Kidney epithelial cell (primary cell): ENCODE results near the gene CRISPLD2. TPM values are rescaled to one million over a fixed set of nuclear protein-coding genes. Genes with fewer than 3 reads are reported as not detected.

ENCODE experiments used
- DNase-seq: peaks from one replicate; pipeline ENCODE4 v3.0.0-alpha.2; 2010; ENCODE audit warnings: low read depth
- H3K27me3 ChIP-seq: 2 replicates; pipeline ENCODE4 v1.6.0; 2011; ENCODE audit warnings: low read length; ENCODE audit not compliant: control insufficient read depth, insufficient read depth
- H3K36me3 ChIP-seq: 2 replicates; pipeline ENCODE4 v1.5.1; 2011; ENCODE audit warnings: low read length; ENCODE audit not compliant: control insufficient read depth, insufficient read depth
- H3K4me3 ChIP-seq: 2 replicates; pipeline ENCODE4 v1.5.1; 2011; ENCODE audit warnings: low read depth, mild to moderate bottlenecking, control low read depth, low read length
- CTCF ChIP-seq: IDR thresholded peaks from 2 replicates; pipeline ENCODE4 v1.5.1; 2011; ENCODE audit warnings: mild to moderate bottlenecking, moderate library complexity, low read length, control low read depth, inconsistent platforms; ENCODE audit not compliant: insufficient read depth, poor library complexity, severe bottlenecking
- total RNA-seq: library from RNA; depleted of rRNA; stranded (reverse); fragments of >200 nt; gene quantifications from 2 replicates; pipeline ENCODE4 v1.2.3, GENCODE V29; 2015

The CRISPLD2 gene
- total RNA-seq, 1 donor from 2014 or later = 2.5 TPM

GRCh38 chr16:84874553-84874952 is 54.8 kb downstream of the CRISPLD2 start:
- no peaks in the 10 kb centered on the region for H3K36me3 ChIP-seq
- H3K27me3 ChIP-seq = no peaks in the 10 kb centered on the region
- TF ChIP-seq CTCF = no peak
- H3K4me3 ChIP-seq = no peak overlapping the region
- DNase-seq = no peak

GRCh38 chr16:84874983-84875382 is 55.2 kb downstream of the CRISPLD2 start:
- Histone ChIP-seq H3K27me3 (no peaks in the 10 kb centered on the region), H3K4me3 (no peak overlapping the region), H3K36me3 (no peaks in the 10 kb centered on the region)
- no peak for DNase-seq
- TF ChIP-seq CTCF = no peak

GRCh38 chr16:84875846-84876245 is 56.1 kb downstream of the CRISPLD2 start:
- H3K36me3 ChIP-seq = no peaks in the 10 kb centered on the region
- H3K27me3 ChIP-seq = no peaks in the 10 kb centered on the region
- no peak for TF ChIP-seq CTCF
- H3K4me3 ChIP-seq = no peak overlapping the region
- DNase-seq = no peak

DNA sequence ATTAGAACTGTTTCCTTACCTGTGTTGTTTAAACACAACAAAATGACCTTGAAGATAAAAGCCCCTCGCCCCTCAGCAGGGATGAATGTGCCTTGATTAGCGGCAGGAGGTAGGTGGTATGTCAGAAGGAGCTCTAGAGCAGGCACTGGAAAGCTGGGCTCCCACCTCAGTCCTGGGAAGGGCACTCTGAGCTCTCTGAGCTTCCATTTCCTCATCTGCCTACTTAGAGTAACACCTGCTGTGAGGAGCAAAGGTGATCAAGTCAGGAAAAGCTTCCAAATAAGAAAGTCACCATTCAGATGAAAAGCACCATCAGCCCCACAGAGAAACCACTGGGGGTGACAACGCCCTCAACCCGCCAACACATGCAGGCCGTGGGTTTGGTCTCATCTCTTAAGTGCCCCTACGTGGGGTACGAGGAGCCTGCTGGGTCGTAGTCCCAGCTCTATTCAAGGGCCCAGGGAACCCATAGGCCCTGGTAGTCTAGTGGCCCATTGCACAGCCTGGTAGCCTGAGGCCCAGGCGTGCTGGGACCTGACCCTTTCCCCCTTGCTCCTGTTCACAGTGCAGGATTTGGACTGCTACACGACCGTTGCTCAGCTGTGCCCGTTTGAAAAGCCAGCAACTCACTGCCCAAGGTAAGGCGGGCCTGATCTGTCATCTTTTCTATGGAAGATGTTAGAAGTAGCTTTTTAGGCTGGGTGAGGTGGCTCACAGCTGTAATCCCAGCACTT is 57.3 kb downstream of the CRISPLD2 start:
- Histone ChIP-seq H3K27me3 (no peaks in the 10 kb centered on the region), H3K4me3 (no peak overlapping the region), H3K36me3 (no peaks in the 10 kb centered on the region)
- no peak for TF ChIP-seq CTCF
- no peak for DNase-seq

DNA sequence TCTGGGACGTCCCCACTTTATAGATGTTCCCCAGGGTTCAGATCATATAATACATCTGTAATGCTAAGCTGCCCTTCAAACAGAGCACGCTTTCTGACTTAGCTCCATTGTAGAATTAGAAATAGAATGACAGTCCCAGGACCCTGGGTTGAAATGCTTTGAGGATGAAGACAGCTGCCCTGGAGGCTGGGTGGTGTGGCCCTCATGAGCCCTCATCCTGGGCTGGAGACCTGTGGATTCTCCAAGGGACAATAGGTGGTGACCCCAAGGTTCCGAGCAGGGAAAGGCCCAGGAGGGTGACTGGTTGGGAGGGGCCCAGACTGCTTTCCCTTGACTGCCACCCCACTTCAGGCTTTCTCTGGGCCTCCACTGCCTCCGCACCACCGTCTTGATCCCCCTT is 59.0 kb downstream of the CRISPLD2 start:
- Histone ChIP-seq H3K4me3 (no peak overlapping the region), H3K27me3 (no peaks in the 10 kb centered on the region), H3K36me3 (no peaks in the 10 kb centered on the region)
- TF ChIP-seq CTCF = no peak
- DNase-seq = no peak
